Renal pelvis (tissue), 4 donors: Measurements from ENCODE around the gene SLC32A1. TPM values are rescaled to one million over a fixed set of nuclear protein-coding genes. Genes with fewer than 3 reads are reported as not detected.

Source experiments
- DNase-seq: peaks from one replicate; pipeline ENCODE4 v3.0.0-alpha.2; 2013
- polyA plus RNA-seq, 3 donors: library from polyadenylated mRNA; unstranded; fragments of 120-200 nt; gene quantifications; one replicate each; pipeline ENCODE4 v1.2.1, GENCODE V29; 2013; ENCODE audit not compliant: insufficient read length in 3 of 3

The SLC32A1 gene
- polyA plus RNA-seq, 3 donors: 2.1 to 2.8 (median 2.3) TPM

- no peak for DNase-seq
Observed at GRCh38 chr20:38751360-38751976, 27.2 kb downstream of the SLC32A1 start.

DNA sequence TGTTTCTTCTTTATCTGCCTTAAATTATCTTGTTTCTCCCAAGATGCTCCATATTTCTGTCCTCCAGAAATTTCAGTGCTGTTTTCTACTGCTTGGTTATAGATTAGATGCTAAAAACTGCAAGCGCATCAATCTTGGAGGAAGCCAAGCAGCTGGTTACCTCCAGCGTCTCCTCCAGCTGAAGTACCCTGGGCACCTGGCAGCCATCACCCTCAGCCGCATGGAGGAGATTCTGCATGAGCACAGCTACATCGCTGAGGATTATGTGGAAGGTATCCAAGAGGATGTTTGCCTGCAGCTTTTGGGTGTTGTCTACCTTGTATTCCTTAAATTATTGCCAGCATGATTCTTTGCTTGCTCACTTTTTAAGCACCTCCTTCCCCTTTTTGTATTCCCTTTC lies 27.7 kb downstream of the SLC32A1 start:
- DNase-seq: no peak

DNA sequence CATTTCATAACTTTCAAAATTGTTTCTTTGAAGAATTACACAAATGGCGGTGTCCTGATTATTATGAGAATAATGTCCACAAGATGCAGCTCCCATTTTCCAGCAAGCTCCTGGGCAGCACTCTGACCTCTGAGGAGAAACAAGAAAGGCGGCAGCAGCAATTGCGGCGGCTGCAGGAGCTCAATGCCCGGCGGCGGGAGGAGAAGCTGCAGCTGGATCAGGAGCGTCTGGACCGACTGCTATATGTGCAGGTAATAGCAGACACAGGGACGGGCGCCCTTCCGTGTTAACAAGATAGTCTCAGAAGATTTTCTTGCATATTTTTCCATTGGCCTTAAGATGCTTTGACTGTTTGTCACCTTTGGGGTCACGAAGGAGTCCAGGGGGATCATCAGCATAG lies 30.6 kb downstream of the SLC32A1 start:
- DNase-seq: no peak

GRCh38 chr20:38755324-38755910 lies 31.1 kb downstream of the SLC32A1 start:
- no peak for DNase-seq

DNA sequence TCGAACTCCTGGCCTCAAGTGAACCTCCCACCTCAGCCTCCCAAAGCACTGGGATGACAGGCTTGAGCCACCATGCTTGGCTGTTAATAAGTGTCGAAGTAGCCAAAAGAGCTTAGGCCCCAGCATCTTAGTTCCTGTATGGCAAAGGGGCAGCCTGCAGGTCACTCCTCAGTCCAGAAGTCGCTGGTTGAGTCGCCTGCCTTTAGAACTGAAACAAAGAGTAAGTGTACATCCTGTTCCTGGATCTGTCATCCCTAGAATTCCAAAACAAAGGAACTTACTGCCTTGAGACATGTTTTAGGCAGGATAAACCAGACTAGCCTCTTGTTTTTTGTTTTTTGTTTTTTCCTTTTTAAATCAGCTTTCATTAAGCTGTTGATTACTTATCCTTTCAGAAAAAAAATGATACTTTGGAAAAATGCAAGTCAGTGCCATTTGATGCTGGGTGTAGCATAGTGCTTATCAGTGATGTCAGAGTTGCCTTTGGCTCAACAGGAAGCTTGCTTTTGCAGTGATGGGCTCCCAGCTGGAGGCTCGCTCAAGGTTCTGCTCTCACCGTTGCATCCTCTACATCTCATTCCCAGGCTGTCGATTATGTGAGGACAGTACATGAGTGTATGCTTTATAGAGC lies 33.0 kb downstream of the SLC32A1 start:
- no peak for DNase-seq

DNA sequence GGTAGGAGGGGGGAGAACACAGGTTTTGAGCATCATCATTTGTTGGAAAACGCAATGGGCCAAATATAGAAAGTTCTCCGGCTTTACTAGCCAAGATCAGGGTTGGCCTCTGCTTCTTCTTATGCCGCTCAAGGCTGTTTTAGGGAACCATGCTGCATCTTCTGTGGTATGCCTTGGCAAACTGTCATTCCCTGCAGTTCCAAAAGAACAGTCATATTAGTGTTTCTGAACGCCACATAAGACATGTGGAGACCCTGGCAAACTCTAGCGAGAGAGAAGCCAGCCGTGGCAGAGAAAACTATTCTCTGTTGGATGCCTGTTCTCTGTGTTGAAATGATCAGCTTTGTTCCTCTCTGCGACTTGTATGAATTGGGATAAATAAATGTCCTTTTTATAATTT lies 34.8 kb downstream of the SLC32A1 start:
- no peak for DNase-seq

GRCh38 chr20:38760978-38761377 lies 36.7 kb downstream of the SLC32A1 start:
- DNase-seq: no peak

GRCh38 chr20:38762174-38762573 lies 37.9 kb downstream of the SLC32A1 start:
- DNase-seq: no peak

DNA sequence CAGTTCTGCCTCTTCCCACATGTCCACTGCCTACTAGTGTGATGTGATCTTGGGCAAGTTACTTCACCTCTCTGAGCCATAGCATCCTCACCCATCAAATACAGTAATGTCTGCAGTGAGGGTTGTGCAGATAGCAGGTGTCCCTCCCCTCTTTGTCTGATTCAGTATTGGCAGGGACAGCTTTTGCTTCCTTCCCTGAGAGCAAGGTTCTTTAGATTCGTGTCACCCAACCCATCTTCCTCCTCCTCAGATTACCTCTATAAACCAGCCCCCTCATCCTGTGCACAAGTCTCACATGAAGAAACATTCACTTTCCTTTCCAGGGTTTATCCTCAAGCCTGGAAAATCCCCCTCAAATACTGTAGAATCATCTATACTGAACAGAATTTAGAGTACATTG lies 39.3 kb downstream of the SLC32A1 start:
- no peak for DNase-seq

DNA sequence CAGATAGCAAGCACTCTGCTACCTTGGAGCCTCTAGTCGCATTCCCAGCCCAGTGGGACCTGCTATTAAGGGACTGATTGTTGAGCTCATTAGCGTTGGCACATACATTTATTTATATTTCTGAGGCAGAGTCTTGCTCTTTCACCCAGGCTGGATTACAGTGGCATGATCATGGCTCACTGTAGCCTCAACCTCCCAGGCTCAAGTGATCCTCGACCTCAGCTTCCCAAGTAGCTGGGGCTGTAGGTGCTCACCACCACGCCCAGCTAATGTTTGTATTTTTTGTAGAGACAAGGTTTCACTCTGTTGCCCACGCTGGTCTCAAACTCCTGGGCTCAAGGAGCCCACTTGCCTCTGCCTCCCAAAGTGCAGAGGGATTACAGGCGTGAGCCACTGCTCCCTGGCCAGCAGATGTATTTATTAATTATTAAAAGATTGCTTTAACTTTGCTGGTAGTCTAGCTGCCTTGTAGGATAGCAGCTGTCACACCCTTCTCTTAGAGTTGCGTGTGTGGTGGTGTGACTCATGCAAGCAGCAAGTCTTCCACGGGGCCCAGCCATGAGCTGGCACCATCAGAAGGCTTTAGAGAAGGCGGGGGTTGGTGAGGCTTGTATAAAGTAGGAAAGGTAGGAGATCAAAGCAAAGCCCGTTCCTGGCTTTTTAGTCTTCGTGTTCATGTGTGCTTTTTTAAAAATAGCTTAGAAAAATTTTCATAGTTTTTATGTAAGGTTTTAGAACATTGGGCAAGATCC lies 40.5 kb downstream of the SLC32A1 start:
- no peak for DNase-seq

DNA sequence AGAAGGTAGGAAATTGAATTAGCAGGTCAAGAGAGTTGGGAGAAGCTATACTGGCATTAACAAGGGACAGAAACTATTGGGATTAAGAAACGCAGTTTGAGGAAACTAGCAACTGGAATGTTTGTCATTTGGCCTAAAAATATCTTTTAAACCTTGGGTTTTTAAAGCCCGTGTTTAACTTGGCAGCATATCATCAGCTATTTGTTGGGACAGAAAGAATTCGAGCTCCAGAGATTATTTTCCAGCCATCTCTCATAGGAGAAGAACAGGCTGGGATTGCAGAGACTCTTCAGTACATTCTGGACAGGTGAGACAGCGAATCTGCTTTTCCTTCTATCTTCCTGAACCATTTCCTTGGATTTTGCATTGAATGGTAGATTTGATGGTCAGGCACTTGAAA lies 41.8 kb downstream of the SLC32A1 start:
- no peak for DNase-seq

DNA sequence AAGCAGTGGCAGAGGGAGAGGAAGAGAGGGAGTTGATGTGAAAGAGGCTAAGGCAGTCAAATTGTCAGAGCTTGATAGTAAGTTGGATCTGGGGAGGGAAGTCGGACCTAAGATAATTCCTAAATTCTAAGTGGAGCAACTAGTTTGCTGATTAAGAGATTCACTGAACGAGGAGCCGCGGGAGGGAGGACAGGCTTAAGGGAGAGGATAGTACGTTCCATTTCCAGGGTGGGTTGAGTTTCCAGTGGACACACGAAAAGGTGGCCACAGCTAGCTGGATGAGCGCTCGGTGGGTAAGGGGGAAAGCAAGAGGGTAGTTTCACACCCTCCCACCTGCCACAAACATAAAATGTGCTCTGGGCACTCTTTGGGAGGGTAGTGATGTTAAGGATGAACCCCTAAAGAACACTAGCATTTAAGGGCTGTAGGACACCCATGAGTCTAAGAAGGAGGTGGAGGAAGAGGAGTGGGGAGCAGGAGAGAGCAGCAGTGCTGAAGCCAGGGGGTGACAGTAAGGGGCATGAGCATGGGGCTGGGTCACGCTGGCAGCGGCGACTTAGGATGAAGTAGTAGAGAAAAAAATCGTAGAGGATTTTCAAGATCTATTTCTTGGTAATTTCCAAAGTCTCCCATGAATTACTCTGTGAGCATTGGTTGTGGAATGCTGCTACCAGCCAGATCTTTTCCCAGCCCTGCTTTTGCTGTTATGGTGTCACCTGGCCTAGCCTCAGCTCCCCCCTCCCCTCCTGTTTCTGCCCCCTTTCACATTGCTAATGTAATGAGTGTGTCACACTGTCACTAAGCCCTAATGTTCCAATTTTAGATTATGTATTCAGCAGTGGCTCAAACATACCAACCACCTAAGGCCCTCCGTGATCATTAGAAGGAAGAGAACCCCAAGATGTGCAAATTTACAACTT lies 45.4 kb downstream of the SLC32A1 start:
- no peak for DNase-seq

- DNase-seq: no peak
Observed at GRCh38 chr20:38770546-38770945, 46.3 kb downstream of the SLC32A1 start.

DNA sequence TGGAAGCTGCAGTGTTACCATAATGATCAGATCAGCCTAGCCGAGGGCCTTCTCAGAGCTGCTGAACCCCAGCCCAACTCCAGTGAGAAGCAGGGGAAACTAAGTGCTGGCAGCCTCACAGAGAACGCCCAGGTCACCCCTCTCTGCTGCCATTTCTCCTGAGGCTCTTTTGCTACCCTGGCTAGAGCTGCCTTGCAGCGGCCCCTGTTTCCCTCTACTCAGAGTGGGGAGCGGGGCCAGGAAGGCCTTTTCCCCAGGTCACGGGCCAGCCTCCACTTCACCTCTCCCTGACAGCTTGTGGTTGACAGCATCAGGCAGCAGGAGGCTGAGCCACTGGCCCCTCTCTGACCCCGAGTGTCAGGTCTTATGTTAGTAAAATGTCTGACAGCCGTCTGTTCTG lies 46.7 kb downstream of the SLC32A1 start:
- DNase-seq: no peak

- DNase-seq: no peak
Observed at GRCh38 chr20:38771621-38772020, 47.3 kb downstream of the SLC32A1 start.

DNA sequence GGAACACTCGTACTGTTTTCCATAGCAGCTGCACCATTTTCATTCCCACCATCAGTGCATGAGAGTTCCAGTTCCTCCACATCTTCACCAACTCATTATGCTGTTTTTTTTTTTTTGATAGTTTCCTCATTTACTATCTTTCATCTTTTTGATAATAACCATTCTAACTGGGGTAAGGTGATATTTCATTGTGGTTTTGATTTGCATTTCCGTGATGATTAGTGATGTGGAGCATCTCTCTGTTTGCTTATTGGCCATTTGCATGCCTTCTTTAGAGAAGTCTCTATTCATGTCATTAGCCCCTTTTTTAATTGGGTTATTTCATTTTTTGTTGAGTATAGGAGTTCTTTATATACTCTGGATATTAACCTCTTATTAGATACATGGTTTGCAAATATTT lies 49.9 kb downstream of the SLC32A1 start:
- no peak for DNase-seq

DNA sequence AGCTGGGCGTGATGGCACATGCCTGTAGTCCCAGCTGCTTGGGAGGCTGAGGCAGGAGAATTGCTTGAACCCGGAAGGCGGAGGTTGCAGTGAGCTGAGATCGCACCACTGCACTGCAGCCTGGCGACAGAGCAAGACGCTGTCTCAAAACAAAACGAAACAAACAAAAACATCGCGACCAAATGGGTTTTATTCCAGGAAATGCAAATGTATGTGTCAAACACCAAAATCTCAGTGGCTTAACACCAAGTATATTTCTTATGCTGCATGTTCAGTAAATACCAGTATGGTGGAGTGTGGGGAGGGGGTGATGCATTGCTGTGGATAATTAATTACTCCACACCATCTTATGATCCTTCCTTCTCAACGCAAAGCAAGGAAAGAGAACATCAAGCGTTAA lies 52.1 kb downstream of the SLC32A1 start:
- DNase-seq: no peak
